Embryonic facial prominence (tissue), 1 donor: ENCODE data around the gene CTIF.

Experiments
- DNase-seq: peaks from one replicate; pipeline ENCODE4 v3.0.0-alpha.2; 2016; ENCODE audit errors: extremely low spot score

Gene CTIF

DNA sequence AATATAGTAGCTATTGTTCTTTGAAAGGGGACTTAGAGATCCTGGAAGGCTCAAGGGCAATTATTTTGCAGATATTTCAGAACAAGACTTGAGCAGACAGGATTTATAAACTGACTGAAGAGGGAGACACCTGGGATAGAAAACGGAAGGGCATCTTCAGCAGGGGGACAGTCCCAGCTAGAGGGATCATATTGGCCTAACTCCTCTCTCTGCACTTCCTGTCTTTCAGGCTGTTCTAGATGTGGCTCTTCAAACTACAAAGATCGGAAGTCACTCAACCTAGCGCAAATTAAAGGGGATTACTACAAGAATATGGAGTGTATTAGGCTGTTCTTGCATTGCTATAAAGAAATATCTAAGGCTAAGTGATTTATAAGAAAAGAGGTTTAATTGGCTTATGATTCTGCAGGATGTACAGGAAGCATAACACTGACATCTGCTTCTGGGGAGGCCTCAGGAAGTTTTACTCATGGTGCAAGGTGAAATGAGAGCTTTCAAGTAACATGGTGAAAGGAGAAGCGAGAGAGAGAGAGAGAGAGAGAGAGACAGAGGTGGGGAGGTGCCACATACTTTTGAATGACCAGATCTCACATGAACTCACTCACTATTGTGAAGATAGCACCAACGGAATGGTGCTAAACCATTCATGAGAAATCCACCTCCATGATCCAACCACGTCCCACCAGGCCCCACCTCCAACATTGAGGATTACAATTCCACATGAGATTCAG lies 5.3 kb upstream of the CTIF start:
- DNase-seq: no peak

DNA sequence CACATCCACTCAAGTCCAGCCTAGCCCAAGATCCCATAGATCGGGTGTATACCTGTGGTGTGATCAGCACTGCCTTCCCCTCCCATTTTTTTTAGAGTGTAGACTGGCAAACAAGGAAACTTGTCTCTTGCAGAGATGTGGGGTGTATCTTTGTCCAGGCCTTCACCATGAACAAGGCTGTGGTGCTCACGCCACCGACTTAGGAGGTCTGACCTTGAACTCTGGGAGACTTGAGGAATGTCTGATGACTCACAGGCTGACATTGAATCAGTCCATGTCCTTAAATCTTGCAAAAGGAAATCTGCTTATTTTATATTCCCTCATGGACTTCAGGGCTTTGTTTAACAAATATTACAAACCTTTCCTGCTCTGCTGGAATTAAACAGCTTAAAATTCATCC lies 4.5 kb upstream of the CTIF start:
- no peak for DNase-seq

DNA sequence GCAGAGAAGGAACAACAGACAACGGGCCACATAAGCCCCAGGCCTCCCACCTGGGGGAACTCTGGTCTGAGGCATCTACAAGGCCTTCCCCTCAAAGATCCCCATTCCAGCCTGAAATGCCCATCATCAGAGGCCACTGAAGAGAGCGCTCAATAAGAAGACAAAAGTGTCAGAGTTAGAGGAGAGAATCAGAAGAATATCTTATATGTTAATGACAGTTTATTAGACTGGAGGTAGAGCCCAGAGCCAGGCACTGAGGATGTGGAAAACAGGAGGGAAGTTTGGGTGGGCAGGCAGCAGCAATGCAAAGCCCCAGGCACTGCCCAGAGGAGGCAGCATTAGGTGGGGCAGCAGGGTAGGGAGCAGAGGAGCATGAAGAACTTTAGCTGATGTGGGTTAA lies 2.9 kb upstream of the CTIF start:
- DNase-seq: no peak

DNA sequence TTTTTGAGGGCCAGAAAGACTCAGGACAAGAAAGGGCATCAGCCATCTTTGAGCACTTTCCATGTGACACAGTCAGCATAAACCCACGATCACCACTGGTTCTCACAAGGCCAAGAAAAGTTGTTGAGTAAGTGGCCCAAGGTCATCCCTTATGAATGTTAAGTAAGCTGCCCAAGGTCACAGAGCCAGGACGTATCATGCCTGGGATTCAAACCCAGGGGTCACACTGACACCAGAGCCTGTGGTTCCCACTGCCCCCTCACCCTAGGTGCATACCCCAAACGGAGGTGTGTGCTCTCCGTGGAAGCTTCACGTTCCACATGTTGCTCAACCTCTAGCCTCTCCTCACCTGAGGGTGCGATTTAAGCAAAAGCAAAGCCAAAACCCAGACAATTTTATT lies 2.3 kb upstream of the CTIF start:
- DNase-seq: no peak

DNA sequence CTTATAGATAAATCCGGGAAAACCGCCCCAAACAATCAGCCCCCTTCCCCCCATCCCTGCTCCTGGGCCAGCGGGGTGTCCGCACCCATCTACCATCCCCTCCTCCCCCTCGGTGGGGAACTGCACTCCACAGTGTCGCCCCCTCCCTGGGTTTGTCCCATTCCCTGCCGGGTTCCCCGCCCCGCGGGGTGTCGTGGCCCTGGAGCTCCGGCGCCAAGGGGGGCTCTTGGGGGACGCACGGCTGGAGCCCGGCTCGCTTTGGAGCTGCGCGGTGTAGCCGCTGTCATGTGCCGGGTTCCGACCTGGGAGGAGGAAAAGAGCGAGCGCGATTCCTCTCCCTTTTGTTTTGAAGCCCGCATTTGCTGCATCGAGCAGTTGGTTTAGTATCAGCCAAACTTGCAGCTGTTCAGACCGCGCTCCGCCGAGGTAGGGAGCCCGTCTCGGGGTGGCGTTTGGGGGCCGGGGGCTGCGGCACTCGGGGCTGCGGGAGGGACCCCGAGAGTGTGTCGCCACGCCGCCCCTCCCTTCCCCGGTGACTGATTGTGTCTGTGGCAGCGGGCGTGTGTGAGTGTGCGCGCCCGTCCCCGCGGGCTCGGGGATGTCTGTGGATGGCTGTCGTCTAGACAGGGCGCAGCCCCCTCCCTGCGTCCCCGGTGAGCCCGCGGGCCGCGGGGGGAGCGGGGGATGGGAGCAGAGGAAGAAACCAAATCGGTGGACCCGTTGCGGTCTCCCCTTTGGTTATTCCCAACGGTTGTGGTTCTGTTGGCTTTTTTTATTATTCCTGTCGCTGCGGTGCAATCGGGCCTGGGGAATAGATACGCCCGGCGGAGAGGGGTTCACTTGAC lies 797 bp downstream of the CTIF start:
- DNase-seq: no peak

DNA sequence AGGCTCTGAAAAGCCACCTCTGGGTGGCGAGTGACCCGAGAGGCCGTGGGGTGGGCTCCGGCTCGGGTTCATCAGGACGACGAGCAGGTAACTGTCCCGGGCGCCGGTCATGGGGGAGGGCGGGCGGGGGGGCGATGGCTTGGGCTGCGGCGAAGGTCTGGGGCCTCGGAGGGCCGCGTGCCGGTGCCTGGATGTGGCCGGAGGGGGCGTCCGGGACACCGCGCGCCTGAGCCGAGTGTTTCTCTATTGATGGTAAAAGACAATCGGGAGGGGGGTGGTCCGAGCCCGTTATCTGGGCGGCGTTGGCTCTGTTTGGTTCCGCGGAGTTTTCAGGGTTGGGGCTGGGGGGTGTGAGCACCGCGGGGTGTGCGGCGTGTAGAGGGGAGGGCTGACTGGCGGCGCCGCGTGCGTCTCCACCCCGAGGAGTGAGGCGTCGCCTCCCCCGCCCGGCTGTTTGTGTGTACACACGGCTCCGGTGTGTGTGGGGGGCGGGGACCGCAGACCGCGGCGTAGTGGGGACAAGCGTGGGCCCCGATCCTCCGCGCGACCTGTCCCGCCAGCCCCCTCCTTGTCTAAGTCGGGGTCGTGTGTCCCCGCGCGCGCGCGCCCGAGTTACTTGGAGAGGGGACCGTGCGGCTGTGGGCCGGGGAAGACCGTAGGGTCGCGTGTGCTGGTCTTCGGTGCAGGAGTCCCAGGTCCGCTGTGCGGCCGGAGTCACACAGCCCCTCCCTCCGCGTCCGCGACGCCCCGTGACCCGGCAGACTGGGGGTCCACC lies 1.6 kb downstream of the CTIF start:
- no peak for DNase-seq

DNA sequence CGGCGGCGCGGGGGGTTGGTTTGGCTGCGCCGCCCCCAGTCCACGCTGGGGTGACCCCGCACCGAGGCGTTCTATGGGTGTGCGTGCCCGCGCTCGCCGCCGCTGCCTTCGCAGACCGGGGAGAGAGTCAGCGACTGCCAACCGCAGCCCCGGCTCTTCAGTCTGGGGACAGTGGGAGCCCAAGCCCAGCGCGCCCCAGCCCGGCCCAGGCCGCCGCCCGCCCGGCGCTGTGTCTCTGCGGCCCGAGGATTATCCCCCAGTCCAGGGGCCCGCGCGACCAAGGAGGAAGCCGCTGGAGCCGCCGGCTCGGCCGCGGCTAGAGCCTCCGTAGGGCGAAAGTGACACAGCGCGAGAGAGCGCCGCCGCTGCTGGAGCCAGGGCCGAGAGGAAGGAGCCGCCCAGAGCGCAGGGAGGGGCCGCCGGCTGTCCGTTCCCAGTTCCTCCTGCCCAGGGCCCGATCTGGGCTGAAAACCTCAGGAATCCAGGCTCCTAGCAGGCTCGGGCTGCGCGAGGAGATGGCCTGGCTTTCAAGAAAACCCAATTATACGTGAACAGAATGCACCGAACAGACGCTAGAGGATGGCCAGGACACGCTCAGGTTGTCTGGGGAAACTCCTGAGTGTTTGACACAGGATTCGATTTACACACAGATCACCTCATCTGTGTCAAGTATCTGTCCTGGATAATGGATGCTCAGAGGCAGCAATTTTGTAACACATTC lies 2.4 kb downstream of the CTIF start:
- DNase-seq: no peak

DNA sequence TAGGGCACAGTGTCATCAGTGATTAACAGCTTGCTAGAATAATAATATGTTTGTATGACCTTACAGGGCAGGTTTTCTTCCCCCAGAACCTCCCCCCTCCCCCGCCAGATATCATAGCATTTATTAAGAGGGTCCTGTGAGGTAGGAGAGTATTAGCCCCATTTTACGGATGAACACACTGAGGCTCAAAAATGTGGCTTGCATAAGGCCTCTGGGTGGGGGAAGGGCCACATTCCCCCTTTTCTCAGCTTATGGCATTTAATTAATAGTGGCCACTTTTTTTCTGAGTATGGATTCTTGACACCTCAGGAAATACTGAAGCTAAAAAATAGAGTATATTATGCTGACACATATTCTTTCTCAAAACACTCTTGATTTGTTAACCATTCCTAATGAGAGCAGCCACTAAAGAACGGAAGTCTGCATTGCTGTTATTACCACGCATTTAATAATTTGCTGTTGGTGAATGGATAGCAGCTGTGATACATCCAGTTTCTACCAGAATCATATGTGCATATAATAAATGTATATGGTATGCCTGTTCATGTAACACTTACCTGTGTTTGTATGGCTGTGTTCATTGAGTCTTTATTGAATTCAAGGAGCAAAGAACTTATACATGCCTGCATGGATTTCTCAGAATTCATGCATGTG lies 3.0 kb downstream of the CTIF start:
- no peak for DNase-seq

DNA sequence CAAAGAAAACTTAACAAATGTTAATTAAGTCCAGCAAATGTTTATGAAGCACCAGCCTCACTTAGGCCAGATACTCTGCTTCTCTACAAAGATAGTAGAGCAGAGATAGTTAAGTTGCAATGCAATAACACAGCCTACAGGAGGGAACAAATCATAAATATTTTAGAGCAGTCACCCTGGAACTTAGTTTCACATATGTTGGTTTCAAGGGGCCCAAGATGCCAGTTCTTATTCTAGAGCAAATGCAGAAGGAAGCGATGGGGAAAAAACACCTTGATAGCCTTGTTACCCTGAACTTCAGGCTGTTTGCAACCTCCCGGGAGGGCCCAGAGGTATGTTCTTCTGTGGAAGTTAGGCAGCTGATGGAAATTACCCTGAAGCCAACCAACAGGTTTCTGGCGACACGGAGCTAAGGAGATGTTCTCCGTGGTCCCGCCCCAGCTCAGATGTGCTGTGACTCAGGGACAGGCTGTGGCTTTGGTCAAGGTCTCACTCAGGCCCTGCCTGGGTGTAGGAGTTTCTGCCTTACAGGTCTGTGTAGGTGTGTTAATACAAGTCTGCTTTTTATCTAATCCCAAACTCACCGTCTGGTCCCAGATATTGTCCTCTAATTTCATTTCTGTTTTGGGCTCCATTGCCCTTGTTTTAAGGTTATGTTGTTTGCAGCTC lies 3.8 kb downstream of the CTIF start:
- no peak for DNase-seq

DNA sequence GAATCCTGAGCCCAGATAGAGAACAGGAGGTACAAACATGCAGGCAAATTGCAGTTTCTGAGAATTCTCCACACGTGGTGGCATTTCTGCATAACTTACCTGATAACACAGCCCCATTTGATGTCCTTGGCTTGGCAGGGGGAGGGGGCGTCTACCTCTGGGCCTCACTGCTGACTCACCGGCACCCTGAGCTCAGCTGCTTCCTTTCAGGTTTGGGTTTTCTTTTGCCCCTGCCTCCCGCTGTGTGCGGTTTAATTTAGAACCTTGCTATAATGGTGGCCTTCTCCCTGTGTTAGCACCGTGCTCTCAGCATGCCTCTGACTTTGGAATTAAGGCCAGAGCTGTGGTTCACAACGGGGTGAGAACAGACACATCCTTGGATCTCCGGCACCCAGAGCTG lies 4.4 kb downstream of the CTIF start:
- DNase-seq: no peak

DNA sequence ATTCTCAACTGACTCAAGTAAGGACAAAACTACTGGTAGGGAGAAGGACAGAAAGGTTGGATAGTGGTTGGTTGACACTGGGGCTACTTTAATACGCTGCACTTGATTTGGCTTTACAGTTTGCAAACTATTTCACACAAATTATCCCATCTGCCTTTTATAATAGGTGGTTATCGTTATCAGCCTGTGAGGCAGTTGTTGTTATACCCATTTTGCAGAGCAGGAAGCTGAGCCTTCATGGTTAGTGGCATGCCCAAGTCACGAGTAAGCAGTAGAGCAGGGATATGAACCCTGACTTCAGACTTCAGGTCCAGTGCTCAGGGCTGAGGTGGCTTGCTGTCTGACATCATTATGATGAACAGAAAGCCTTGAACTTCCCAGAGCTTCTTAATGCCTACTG lies 5.3 kb downstream of the CTIF start:
- no peak for DNase-seq

DNA sequence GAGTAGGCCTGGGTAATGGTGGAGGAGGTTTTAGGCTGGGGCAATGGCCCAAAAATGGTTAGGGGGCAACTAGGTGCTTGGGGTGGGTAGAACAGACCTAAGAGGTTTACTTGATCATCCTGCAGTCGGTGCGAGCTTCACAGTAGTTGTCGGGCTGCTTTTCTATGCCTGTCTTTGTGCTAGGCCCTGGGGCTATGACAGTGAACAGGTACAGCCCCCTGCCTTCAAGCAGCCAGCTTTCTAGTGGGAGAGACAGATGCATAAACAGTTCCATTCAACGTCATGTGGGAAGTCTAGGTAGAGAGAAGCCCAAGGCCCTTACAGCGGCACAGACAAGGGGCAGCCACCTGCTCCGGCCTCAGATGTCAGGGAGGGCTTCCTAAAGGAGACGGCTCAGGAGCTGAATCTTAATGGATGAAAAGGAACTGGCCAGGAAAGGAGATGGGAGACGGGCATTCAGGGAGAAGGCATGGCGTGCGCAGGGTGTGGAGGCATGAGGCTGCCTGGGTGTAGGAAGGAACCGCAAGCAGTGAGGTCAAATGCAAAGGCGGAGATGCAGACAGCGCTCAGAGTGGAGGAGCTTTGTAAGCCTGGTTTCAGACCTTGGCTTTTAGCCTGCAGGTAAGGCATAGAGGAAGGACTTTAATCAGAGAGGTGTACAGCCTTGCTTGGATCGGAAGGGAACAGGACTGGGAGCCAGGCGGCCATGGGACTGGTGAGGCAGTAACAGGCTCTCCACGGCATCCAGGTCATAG lies 6.0 kb downstream of the CTIF start:
- no peak for DNase-seq

DNA sequence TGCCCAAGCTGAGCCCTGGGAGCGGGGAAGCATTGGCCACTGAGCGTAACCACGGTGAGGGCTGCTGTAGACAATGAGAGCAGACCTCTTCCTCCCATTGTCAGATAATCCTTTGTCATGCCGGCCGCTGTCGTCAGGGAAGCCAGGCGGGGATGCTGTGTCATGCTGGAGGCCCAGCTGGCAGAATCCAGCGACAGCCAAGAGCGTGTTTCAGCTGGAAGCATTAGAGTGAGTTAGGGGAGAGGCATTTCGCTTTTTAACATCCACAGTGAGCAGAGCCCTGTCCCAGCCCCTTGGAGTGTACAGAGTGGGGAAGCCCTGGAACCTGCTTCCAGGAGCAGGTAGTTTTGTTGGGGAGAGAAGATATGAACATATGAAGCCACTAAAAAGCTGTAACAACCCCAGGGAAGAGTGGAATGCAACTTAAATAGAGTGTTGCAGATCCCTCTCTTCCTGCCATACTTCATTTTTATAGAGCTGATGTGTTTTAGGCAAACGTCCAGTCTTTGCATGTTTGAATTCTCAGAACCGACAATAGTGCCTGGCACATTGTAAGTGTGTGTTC lies 7.0 kb downstream of the CTIF start:
- no peak for DNase-seq

DNA sequence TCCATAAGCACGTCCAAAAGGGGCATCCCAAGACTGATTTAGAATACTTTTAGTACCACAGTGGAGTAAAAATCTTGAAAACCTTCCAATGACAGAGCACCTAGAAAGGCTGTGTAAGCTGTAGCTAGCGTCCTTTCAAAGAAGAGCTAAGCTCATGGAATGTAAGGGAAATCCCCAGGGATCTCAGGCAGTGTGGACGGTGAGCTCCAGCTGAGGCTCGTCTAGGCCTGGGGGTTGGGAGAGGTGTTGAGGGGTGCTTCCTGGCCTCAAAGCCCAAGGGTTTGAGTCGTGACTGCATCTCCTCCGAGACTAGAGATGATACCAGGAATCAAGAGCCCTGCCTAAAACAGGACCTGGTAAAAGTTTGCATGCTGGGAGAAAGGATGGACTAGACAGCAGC lies 7.6 kb downstream of the CTIF start:
- no peak for DNase-seq

DNA sequence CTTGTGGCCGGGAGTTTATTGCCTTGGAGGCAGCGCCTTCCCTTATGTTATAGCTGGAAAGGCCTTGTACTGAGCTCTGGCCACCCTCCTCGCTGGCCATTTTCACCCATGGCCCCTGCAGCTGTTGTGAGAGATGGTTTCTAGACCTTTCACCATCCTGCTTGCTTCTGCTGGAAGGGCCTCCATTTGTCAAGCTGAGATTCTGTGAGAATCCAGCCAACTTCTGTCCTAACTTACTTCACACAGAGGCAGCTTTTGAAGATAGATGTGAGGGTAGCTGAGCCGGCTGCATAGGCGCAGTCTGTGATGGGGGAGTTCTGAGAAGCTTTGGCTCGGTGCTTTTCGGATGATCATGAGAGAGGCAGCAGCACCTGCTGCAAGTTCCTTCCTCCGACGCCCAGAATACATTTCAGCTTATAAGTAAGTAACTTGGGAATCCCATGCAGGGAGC lies 8.7 kb downstream of the CTIF start:
- DNase-seq: no peak

DNA sequence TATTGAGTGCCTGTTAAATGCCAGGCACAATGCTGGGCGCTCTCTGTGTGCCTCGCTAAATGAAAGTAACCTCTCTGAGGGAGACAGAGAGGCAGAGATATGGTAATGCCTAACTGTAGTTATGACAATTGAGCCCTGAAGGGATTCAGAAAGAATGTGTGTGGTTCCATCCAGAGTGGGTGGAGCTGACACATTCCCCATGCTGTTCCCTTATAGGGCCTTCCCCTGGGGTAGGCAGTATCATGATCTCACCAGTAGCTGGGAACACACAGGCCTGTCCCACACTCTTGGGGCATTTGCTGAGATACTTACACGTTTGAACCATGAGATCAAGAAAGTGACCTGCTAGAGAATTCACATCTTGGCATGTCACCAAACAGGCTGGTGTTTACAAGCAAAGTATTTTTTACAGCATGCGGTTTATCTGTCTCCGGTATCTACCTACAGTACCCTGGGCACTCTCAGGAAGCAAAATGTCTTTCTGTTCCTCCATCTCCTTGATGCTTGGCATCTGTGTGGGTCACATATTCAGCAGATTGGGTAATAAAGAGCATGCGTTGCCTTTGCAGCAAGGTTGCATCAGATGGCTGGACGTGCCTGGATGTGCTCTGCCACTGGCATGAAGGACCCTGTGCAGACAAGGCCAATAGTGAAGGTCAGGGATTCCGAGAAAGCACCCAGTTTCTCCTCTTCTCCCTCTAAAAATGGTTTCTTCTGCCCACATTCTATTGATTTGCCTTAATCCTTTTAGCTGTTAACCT lies 9.4 kb downstream of the CTIF start:
- no peak for DNase-seq

DNA sequence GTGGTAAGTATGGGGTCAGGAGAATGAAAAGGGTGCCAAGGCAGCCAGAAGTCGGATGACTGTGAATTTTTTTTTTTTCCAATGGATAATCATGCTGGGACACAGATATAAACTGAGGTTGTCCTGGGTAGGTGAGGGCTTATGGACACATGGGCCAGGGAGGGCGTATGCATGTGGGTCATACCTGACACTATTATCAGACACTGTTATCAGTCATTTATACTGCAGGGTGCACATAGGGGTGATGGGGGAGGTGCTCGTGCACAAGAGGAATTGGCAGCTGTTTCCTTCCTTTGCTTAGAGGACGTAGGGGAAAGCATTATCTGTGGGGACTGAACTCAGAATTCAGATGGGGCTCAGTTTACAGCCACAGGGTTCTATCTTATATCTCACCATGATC lies 10.1 kb downstream of the CTIF start:
- no peak for DNase-seq

DNA sequence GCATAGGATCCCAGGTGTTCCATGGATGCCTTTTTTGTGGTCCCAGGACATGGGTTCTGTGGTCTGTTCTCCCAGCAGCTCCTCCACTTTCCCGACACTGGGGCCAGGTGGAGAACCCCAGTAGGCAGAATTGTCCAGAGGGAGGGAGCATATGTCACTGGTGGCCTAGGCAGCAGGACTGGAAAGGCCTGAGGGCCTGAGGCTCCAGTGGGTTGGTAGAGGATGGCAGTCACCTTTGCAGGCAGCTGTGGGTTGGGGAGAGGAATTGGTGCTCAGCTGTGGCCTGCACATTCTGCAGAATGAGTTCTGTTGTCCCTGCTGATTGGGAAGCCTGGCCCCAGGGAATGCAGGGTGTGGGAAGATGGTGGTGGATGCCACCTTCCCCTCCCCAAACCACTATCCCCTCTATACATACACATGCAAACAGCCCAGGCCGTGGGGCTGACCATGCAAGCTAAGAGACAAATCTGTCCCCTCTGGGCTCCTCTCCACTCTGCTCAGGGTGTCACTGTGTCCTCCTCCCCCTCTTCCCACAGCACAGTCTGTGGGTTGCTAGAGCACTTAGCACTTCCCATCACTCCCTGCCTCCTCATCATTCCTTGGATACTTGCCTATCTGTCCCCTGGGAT lies 11.4 kb downstream of the CTIF start:
- no peak for DNase-seq
